ENCODE results near the gene TBCE.
A peak's percentile ranks its signal among the peaks of the same experiment; 100 is the strongest.

Gene TBCE

GRCh38 chr1:235410467-235410866, 43.2 kb downstream of the TBCE start:
- no peak for DNase-seq

- no peak for DNase-seq
Observed at GRCh38 chr1:235411489-235412486, 44.6 kb downstream of the TBCE start.

GRCh38 chr1:235415008-235415904, 48.0 kb downstream of the TBCE start:
- DNase-seq, result peak; percentile 32

- DNase-seq, result no peak
Observed at GRCh38 chr1:235416662-235417049, 49.4 kb downstream of the TBCE start.

GRCh38 chr1:235417086-235417697, 50.0 kb downstream of the TBCE start:
- DNase-seq, result peak; percentile 39

GRCh38 chr1:235421751-235422150, 54.5 kb downstream of the TBCE start:
- no peak for DNase-seq

- DNase-seq, result no peak
Observed at GRCh38 chr1:235423214-235423652, 56.0 kb downstream of the TBCE start.

GRCh38 chr1:235424092-235424491, 56.9 kb downstream of the TBCE start:
- no peak for DNase-seq

GRCh38 chr1:235425357-235425756, 58.1 kb downstream of the TBCE start:
- DNase-seq, result no peak

GRCh38 chr1:235426143-235426542, 58.9 kb downstream of the TBCE start:
- no peak for DNase-seq

- DNase-seq, result no peak
Observed at GRCh38 chr1:235426680-235427079, 59.5 kb downstream of the TBCE start.

GRCh38 chr1:235427447-235427846, 60.2 kb downstream of the TBCE start:
- no peak for DNase-seq

- DNase-seq, result no peak
Observed at GRCh38 chr1:235429143-235429542, 61.9 kb downstream of the TBCE start.

- no peak for DNase-seq
Observed at GRCh38 chr1:235430991-235431390, 63.8 kb downstream of the TBCE start.

GRCh38 chr1:235434001-235434400, 66.8 kb downstream of the TBCE start:
- no peak for DNase-seq

GRCh38 chr1:235441159-235441685, 74.0 kb downstream of the TBCE start:
- DNase-seq, result no peak

GRCh38 chr1:235442788-235443429, 75.7 kb downstream of the TBCE start:
- DNase-seq, result no peak

- no peak for DNase-seq
Observed at GRCh38 chr1:235448616-235449015, 81.4 kb downstream of the TBCE start.

GRCh38 chr1:235450433-235450832, 83.2 kb downstream of the TBCE start:
- no peak for DNase-seq

GRCh38 chr1:235450886-235451483, 83.8 kb downstream of the TBCE start:
- DNase-seq, result no peak

- DNase-seq, result no peak
Observed at GRCh38 chr1:235454021-235454420, 86.8 kb downstream of the TBCE start.

GRCh38 chr1:235455097-235455496, 87.9 kb downstream of the TBCE start:
- no peak for DNase-seq

Measured in effector CD8-positive, alpha-beta T cell (primary cell).